HepG2 (cell line): ENCODE measurements around the gene ZNF714. TPM values are rescaled to one million over a fixed set of nuclear protein-coding genes. Genes with fewer than 3 reads are reported as not detected.

Source experiments
- BRD4 ChIP-seq: sonication (generic); formaldehyde crosslinking; IDR thresholded peaks from 2 replicates; pipeline ENCODE4 v1.4.0; 2020; ENCODE audit warnings: missing genetic modification reagents
- CHCHD3 ChIP-seq: sonication (generic); formaldehyde crosslinking; IDR thresholded peaks from 2 replicates; pipeline ENCODE4 v1.8.0; 2022; ENCODE audit warnings: mild to moderate bottlenecking, missing genetic modification reagents, moderate library complexity
- EP300 ChIP-seq, 3 experiments: sonication (generic) in 1 of 3; formaldehyde crosslinking in 1 of 3; IDR thresholded peaks; 2 replicates each; pipeline versions ENCODE4 v1.5.1 to v1.6.1; 2011 to 2020; ENCODE audit warnings: low read depth in 2 of 3, low read length in 2 of 3, borderline replicate concordance in 1 of 3, improper control_type of control experiment in 1 of 3, mild to moderate bottlenecking in 1 of 3, missing genetic modification reagents in 1 of 3, moderate library complexity in 1 of 3
- HMG20B ChIP-seq: conservative IDR thresholded peaks from 2 replicates; pipeline ENCODE4 v1.6.1; 2016; ENCODE audit warnings: missing genetic modification reagents, missing compliant biosample characterization
- HNRNPLL ChIP-seq: fragments of 200-400 bp; formaldehyde crosslinking; IDR thresholded peaks from 2 replicates; pipeline ENCODE4 v1.6.1; 2017; ENCODE audit warnings: mild to moderate bottlenecking, low read depth, low read length; ENCODE audit not compliant: poor library complexity, severe bottlenecking
- MLLT10 ChIP-seq: sonication (generic); formaldehyde crosslinking; IDR thresholded peaks from 2 replicates; pipeline ENCODE4 v1.4.0; 2020; ENCODE audit warnings: missing genetic modification reagents
- MYC ChIP-seq: sonication (generic); formaldehyde crosslinking; IDR thresholded peaks from 2 replicates; pipeline ENCODE4 v1.9.0; 2021; ENCODE audit warnings: missing genetic modification reagents, borderline replicate concordance
- NFKB2 ChIP-seq: sonication (generic); formaldehyde crosslinking; IDR thresholded peaks from 2 replicates; pipeline ENCODE4 v1.4.0; 2020; ENCODE audit warnings: missing genetic modification reagents, borderline replicate concordance
- NRL ChIP-seq: sonication (generic); formaldehyde crosslinking; IDR thresholded peaks from 2 replicates; pipeline ENCODE4 v1.5.0; 2020; ENCODE audit warnings: missing genetic modification reagents, mild to moderate bottlenecking, moderate library complexity, borderline replicate concordance
- PAXIP1 ChIP-seq: sonication (generic); formaldehyde crosslinking; conservative IDR thresholded peaks from 2 replicates; pipeline ENCODE4 v1.4.0; 2020; ENCODE audit warnings: mild to moderate bottlenecking, missing genetic modification reagents, moderate library complexity
- PRMT3 ChIP-seq: sonication (generic); formaldehyde crosslinking; IDR thresholded peaks from 2 replicates; pipeline ENCODE4 v1.8.1; 2022; ENCODE audit warnings: low read depth, mild to moderate bottlenecking, moderate library complexity, missing genetic modification reagents, borderline replicate concordance
- REL ChIP-seq: sonication (generic); formaldehyde crosslinking; conservative IDR thresholded peaks from 2 replicates; pipeline ENCODE4 v1.8.0; 2022; ENCODE audit warnings: mild to moderate bottlenecking, missing genetic modification reagents, moderate library complexity
- SOX6 ChIP-seq, 2 experiments: fragments of 450-650 bp in 1 of 2; sonication (generic) in 1 of 2; formaldehyde crosslinking in 1 of 2; IDR thresholded peaks; 2 replicates each; pipeline versions ENCODE4 v1.4.0 to v1.6.1; 2017 to 2020; ENCODE audit warnings: antibody characterized with exemption in 1 of 2, mild to moderate bottlenecking in 1 of 2, missing genetic modification reagents in 1 of 2
- ZBTB44 ChIP-seq: sonication (generic); formaldehyde crosslinking; IDR thresholded peaks from 2 replicates; pipeline ENCODE4 v1.4.0; 2020; ENCODE audit warnings: missing genetic modification reagents
- ZNF136 ChIP-seq: sonication (generic); formaldehyde crosslinking; IDR thresholded peaks from 2 replicates; pipeline ENCODE4 v1.8.1; 2022; ENCODE audit warnings: low read depth, mild to moderate bottlenecking, moderate library complexity, missing genetic modification reagents
- ZNF180 ChIP-seq: sonication (generic); formaldehyde crosslinking; IDR thresholded peaks from 2 replicates; pipeline ENCODE4 v1.4.0; 2020; ENCODE audit warnings: low read depth, missing genetic modification reagents, borderline replicate concordance
- ZNF362 ChIP-seq: sonication (generic); formaldehyde crosslinking; IDR thresholded peaks from 2 replicates; pipeline ENCODE4 v1.4.0; 2020; ENCODE audit warnings: missing genetic modification reagents, mild to moderate bottlenecking, borderline replicate concordance
- polyA plus RNA-seq, 8 experiments: library from polyadenylated mRNA; depleted of rRNA in 3 of 8; stranded (reverse) in 7 of 8; unstranded in 1 of 8; fragments of >200 nt; fragmentation: Illumina TruSeq in 4 of 8; extraction: Trizol in 4 of 8; gene quantifications; 2 replicates each; pipeline versions ENCODE4 v1.2.1 to v1.2.3, GENCODE V29; 2011 to 2016; ENCODE audit warnings: low read depth in 4 of 8, missing spikeins in 1 of 8, mixed read lengths in 1 of 8; ENCODE audit not compliant: insufficient read depth in 1 of 8
- total RNA-seq, 5 experiments: library from RNA; depleted of rRNA; stranded (reverse); fragments of >200 nt; fragmentation: Illumina TruSeq; extraction: Trizol; gene quantifications; 2 replicates each; pipeline ENCODE4 v1.2.3, GENCODE V29; 2016; ENCODE audit warnings: low read depth in 1 of 5
- TF ChIP-seq, protein P1 (sequence below): sonication (generic); formaldehyde crosslinking; IDR thresholded peaks from 2 replicates; pipeline ENCODE4 v1.5.1; 2020; ENCODE audit warnings: missing genetic modification reagents, mild to moderate bottlenecking, borderline replicate concordance
- TF ChIP-seq, protein P2 (sequence below): sonication (generic); formaldehyde crosslinking; IDR thresholded peaks from 2 replicates; pipeline ENCODE4 v1.8.0; 2022; ENCODE audit warnings: mild to moderate bottlenecking, missing genetic modification reagents, borderline replicate concordance

ZNF714 gene
- total and polyA plus RNA-seq, 2 of the 13 experiments (the other 11 are each of a cell fraction or from before 2014, with no cell fraction given): 6.7 to 27.8 TPM

- TF ChIP-seq REL (no peak), HNRNPLL (no peak), BRD4 (CRISPR knock-in tag) (no peak), MYC (CRISPR knock-in tag) (no peak), CHCHD3 (CRISPR knock-in tag) (no peak), MLLT10 (CRISPR knock-in tag) (no peak), PRMT3 (CRISPR knock-in tag) (no peak), SOX6 (IDR thresholded peaks at IDR 0.05) (no peak), SOX6 (CRISPR knock-in tag; IDR thresholded peaks at IDR 0.05) (0 out of 2 replicates have a peak, but pooled peaks have one; percentile 17), NRL (CRISPR knock-in tag) (no peak), HMG20B (CRISPR knock-in tag) (no peak), EP300 (IDR thresholded peaks at IDR 0.05; ENCODE audit: low read depth in 2 of 2, low read length in 2 of 2) (peak in 1 of 2 experiments; percentile 46; a peak in 1 of 4 replicates), EP300 (CRISPR knock-in tag; IDR thresholded peaks at IDR 0.05; ENCODE audit: borderline replicate concordance) (no peak), ZNF136 (CRISPR knock-in tag) (no peak), ZNF362 (no peak), ZBTB44 (no peak), PAXIP1 (CRISPR knock-in tag) (0 out of 2 replicates have a peak, but pooled peaks have one; percentile 17), ZNF180 (CRISPR knock-in tag) (no peak), NFKB2 (CRISPR knock-in tag) (no peak)
- TF ChIP-seq, protein P1, sequence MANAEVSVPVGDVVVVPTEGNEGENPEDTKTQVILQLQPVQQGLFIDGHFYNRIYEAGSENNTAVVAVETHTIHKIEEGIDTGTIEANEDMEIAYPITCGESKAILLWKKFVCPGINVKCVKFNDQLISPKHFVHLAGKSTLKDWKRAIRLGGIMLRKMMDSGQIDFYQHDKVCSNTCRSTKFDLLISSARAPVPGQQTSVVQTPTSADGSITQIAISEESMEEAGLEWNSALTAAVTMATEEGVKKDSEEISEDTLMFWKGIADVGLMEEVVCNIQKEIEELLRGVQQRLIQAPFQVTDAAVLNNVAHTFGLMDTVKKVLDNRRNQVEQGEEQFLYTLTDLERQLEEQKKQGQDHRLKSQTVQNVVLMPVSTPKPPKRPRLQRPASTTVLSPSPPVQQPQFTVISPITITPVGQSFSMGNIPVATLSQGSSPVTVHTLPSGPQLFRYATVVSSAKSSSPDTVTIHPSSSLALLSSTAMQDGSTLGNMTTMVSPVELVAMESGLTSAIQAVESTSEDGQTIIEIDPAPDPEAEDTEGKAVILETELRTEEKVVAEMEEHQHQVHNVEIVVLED (CRISPR knock-in tag): no peak
- TF ChIP-seq, protein P2, sequence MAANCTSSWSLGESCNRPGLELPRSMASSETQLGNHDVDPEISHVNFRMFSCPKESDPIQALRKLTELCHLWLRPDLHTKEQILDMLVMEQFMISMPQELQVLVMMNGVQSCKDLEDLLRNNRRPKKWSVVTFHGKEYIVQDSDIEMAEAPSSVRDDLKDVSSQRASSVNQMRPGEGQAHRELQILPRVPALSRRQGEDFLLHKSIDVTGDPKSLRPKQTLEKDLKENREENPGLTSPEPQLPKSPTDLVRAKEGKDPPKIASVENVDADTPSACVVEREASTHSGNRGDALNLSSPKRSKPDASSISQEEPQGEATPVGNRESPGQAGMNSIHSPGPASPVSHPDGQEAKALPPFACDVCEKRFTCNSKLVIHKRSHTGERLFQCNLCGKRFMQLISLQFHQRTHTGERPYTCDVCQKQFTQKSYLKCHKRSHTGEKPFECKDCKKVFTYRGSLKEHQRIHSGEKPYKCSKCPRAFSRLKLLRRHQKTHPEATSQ (CRISPR knock-in tag): no peak
Observed at GRCh38 chr19:21138130-21138529, 56.1 kb downstream of the ZNF714 start (continued).
